ENCODE measurements around the gene ASRGL1.
"Not testable (repeated sequence)": the region's sequence is repeated elsewhere in the genome, so short reads cannot be mapped to it uniquely, and the experiment has no call there.

The ASRGL1 gene

GRCh38 chr11:62370743-62371440, 33.6 kb downstream of the ASRGL1 start:
- DNase-seq (ENCODE audit: low read depth), result no peak
- in situ Hi-C loops (cut with HindIII; ENCODE audit: low sequenced_read_pairs), result no loop called here
- H3K4me3 ChIP-seq (ENCODE audit: low read depth, low read length), result no peak overlapping the region
- no peak for TF ChIP-seq CTCF (IDR thresholded peaks at IDR 0.05; ENCODE audit: low read depth, low read length, missing control alignments)

GRCh38 chr11:62372871-62373270, 35.6 kb downstream of the ASRGL1 start:
- in situ Hi-C loops (cut with HindIII; ENCODE audit: low sequenced_read_pairs), result no loop called here
- TF ChIP-seq CTCF (IDR thresholded peaks at IDR 0.05; ENCODE audit: low read depth, low read length, missing control alignments), result no peak
- no peak overlapping the region for H3K4me3 ChIP-seq (ENCODE audit: low read depth, low read length)
- DNase-seq (ENCODE audit: low read depth), result no peak

- in situ Hi-C loops (cut with HindIII; ENCODE audit: low sequenced_read_pairs), result no loop called here
- no peak for DNase-seq (ENCODE audit: low read depth)
- TF ChIP-seq CTCF (IDR thresholded peaks at IDR 0.05; ENCODE audit: low read depth, low read length, missing control alignments), result no peak
- no peak overlapping the region for H3K4me3 ChIP-seq (ENCODE audit: low read depth, low read length)
Measured at GRCh38 chr11:62373464-62374119, 36.3 kb downstream of the ASRGL1 start.

- no peak overlapping the region for H3K4me3 ChIP-seq (ENCODE audit: low read depth, low read length)
- no peak for TF ChIP-seq CTCF (IDR thresholded peaks at IDR 0.05; ENCODE audit: low read depth, low read length, missing control alignments)
- in situ Hi-C loops (cut with HindIII; ENCODE audit: low sequenced_read_pairs), result no loop called here
- DNase-seq (ENCODE audit: low read depth), result no peak
Measured at GRCh38 chr11:62374801-62375200, 37.6 kb downstream of the ASRGL1 start.

GRCh38 chr11:62378459-62379063, 41.3 kb downstream of the ASRGL1 start:
- H3K4me3 ChIP-seq (ENCODE audit: low read depth, low read length); in situ Hi-C loops (cut with HindIII; ENCODE audit: low sequenced_read_pairs): not testable (repeated sequence)
- peak; percentile 38 for DNase-seq (ENCODE audit: low read depth)
- peak; percentile 17 for TF ChIP-seq CTCF (IDR thresholded peaks at IDR 0.05; ENCODE audit: low read depth, low read length, missing control alignments)

GRCh38 chr11:62379586-62379985, 42.3 kb downstream of the ASRGL1 start:
- DNase-seq (ENCODE audit: low read depth); in situ Hi-C loops (cut with HindIII; ENCODE audit: low sequenced_read_pairs); H3K4me3 ChIP-seq (ENCODE audit: low read depth, low read length): not testable (repeated sequence)

GRCh38 chr11:62380821-62381245, 43.6 kb downstream of the ASRGL1 start:
- in situ Hi-C loops (cut with HindIII; ENCODE audit: low sequenced_read_pairs); H3K4me3 ChIP-seq (ENCODE audit: low read depth, low read length): not testable (repeated sequence)
- TF ChIP-seq CTCF (IDR thresholded peaks at IDR 0.05; ENCODE audit: low read depth, low read length, missing control alignments), result peak; percentile 66
- DNase-seq (ENCODE audit: low read depth), result peak; percentile 53
